K562 (cell line): ENCODE measurements around the gene DUSP19. TPM values are rescaled to one million over a fixed set of nuclear protein-coding genes. Genes with fewer than 3 reads are reported as not detected.

ENCODE experiments used
- ATAC-seq: fragments of 200-7000 bp; cut with Tn5 transposase; 3 replicates; pipeline ENCODE4 v1.9.1; 2020; ENCODE audit warnings: moderate library complexity
- BruUV-seq: library from RNA; stranded (reverse); fragments of 400-500 nt; replicated peaks from 2 replicates; lab custom pipeline; 2021; lab: Mats Ljungman, UMichigan
- CTCF ChIA-PET: fragments of 300-600 bp; formaldehyde crosslinking; extraction: SDS; loops from one replicate; lab custom pipeline; 2021; ENCODE audit warnings: low intra/inter-chr PET ratio; lab: Yijun Ruan, JAX
- POLR2A ChIA-PET: fragments of 300-600, 350-650 bp; sonication (Branson Sonifier 250); formaldehyde crosslinking; extraction: SDS; loops from one replicate; lab custom pipeline; 2021; ENCODE audit warnings: antibody characterized with exemption, inconsistent platforms; lab: Yijun Ruan, JAX
- DNase-seq, 4 experiments: peaks; one replicate each; pipeline versions ENCODE4 v3.0.0 to v3.0.0-alpha.2; 2011 to 2018; ENCODE audit warnings: low spot score in 3 of 4, mixed read lengths in 3 of 4; ENCODE audit errors: extremely low read depth in 1 of 4
- FAIRE-seq: peaks from 2 replicates; lab custom pipeline; 2011; peaks lifted over from hg19 to GRCh38; lab: Jason Lieb, UNC
- H2AFZ ChIP-seq: 2 replicates; pipeline ENCODE4 v1.6.0; 2011; ENCODE audit warnings: low read depth, low read length, control low read depth, inconsistent platforms
- H3K27ac ChIP-seq: fragments of 200-600 bp; 3 replicates; pipeline ENCODE4 v1.8.0; 2011; ENCODE audit warnings: low read depth, mild to moderate bottlenecking, control low read depth, inconsistent platforms, low read length, moderate library complexity, mixed read lengths; ENCODE audit errors: extremely low read depth
- H3K27me3 ChIP-seq, 2 experiments: fragments of 300-600 bp in 1 of 2; 2 replicates in 1 of 2; 3 replicates in 1 of 2; pipeline versions ENCODE4 v1.6.0 to v1.8.0; 2011; ENCODE audit warnings: inconsistent platforms in 2 of 2, low read length in 2 of 2, mild to moderate bottlenecking in 1 of 2, mixed read lengths in 1 of 2, moderate library complexity in 1 of 2; ENCODE audit not compliant: control insufficient read depth in 2 of 2, insufficient read depth in 2 of 2
- H3K36me3 ChIP-seq: fragments of 300-600 bp; 3 replicates; pipeline ENCODE4 v1.8.0; 2011; ENCODE audit warnings: mild to moderate bottlenecking, low read length, inconsistent platforms; ENCODE audit not compliant: control insufficient read depth, insufficient read depth
- H3K4me1 ChIP-seq, 2 experiments: fragments of 200-600 bp in 1 of 2; replicated peaks in 1 of 2; 2 replicates in 1 of 2; 3 replicates in 1 of 2; pipeline versions ENCODE4 v1.5.1 to v1.8.0; 2011; ENCODE audit warnings: inconsistent platforms in 2 of 2, low read length in 2 of 2, mild to moderate bottlenecking in 1 of 2, mixed read lengths in 1 of 2, moderate library complexity in 1 of 2; ENCODE audit not compliant: control insufficient read depth in 2 of 2, insufficient read depth in 2 of 2
- H3K4me2 ChIP-seq: 2 replicates; pipeline ENCODE4 v1.6.1; 2011; ENCODE audit warnings: low read length, control low read depth, inconsistent platforms, mixed read lengths; ENCODE audit not compliant: insufficient read depth
- H3K4me3 ChIP-seq: fragments of 200-600 bp; sonication (generic), shearing (Covaris generic); 2 replicates; pipeline ENCODE4 v1.5.1; 2016; ENCODE audit warnings: control low read depth, inconsistent platforms
- H3K79me2 ChIP-seq: fragments of 200-600 bp; 3 replicates; pipeline ENCODE4 v1.8.0; 2011; ENCODE audit warnings: low read length, inconsistent platforms; ENCODE audit not compliant: control insufficient read depth, insufficient read depth
- H3K9ac ChIP-seq, 2 experiments: 2 replicates each; pipeline versions ENCODE4 v1.6.0 to v1.6.1; 2011; ENCODE audit warnings: low read depth in 2 of 2, low read length in 2 of 2, control low read depth in 1 of 2, inconsistent platforms in 1 of 2, mild to moderate bottlenecking in 1 of 2, mixed read lengths in 1 of 2; ENCODE audit not compliant: insufficient read depth in 1 of 2
- H3K9me1 ChIP-seq: one replicate; pipeline ENCODE4 v1.6.0; 2011; ENCODE audit warnings: inconsistent platforms, mild to moderate bottlenecking, low read length, moderate library complexity; ENCODE audit not compliant: control insufficient read depth, insufficient read depth
- H3K9me3 ChIP-seq: replicated peaks from 2 replicates; pipeline ENCODE4 v1.5.1; 2011; ENCODE audit warnings: low read depth, low read length, inconsistent platforms; ENCODE audit not compliant: control insufficient read depth, insufficient read depth
- H4K20me1 ChIP-seq: replicated peaks from 2 replicates; pipeline ENCODE4 v1.6.1; 2011; ENCODE audit warnings: low read length, inconsistent platforms, mixed read lengths; ENCODE audit not compliant: control insufficient read depth, insufficient read depth
- ARNT ChIP-seq, 2 experiments: fragments of 450-650 bp; IDR thresholded peaks; 2 replicates each; pipeline ENCODE4 v1.6.1; 2016; ENCODE audit warnings: mild to moderate bottlenecking in 1 of 2
- BRD4 ChIP-seq: fragments of 200-600 bp; sonication (generic); IDR thresholded peaks from 2 replicates; pipeline ENCODE4 v1.6.1; 2017; ENCODE audit warnings: inconsistent platforms
- EGR1 ChIP-seq: fragments of 450-650 bp; conservative IDR thresholded peaks from 2 replicates; pipeline ENCODE4 v1.6.1; 2017; ENCODE audit warnings: mild to moderate bottlenecking
- ERF ChIP-seq: fragments of 450-650 bp; formaldehyde crosslinking; IDR thresholded peaks from 2 replicates; pipeline ENCODE4 v1.4.0; 2020; ENCODE audit warnings: mild to moderate bottlenecking, mixed read lengths
- MYBL2 ChIP-seq, 2 experiments: fragments of 450-650 bp in 1 of 2; sonication (generic) in 1 of 2; formaldehyde crosslinking in 1 of 2; IDR thresholded peaks; 2 replicates each; pipeline versions ENCODE4 v1.6.1 to v1.8.1; 2017 to 2022; ENCODE audit warnings: borderline replicate concordance in 1 of 2, inconsistent platforms in 1 of 2, low read depth in 1 of 2, mild to moderate bottlenecking in 1 of 2, missing genetic modification reagents in 1 of 2, moderate library complexity in 1 of 2
- TAF1 ChIP-seq: IDR thresholded peaks from 2 replicates; pipeline ENCODE4 v1.6.1; 2011; ENCODE audit warnings: mild to moderate bottlenecking, low read length, moderate library complexity; ENCODE audit not compliant: insufficient read depth, control insufficient read depth, severe bottlenecking; ENCODE audit errors: extremely low read depth
- ZFP36 ChIP-seq: fragments of 150-350 bp; IDR thresholded peaks from 2 replicates; pipeline ENCODE4 v1.6.1; 2018; ENCODE audit warnings: low read length, low read depth; ENCODE audit not compliant: partially characterized antibody
- ZNF780A ChIP-seq: fragments of 250-450 bp; sonication (Bioruptor Pico); IDR thresholded peaks from 2 replicates; pipeline ENCODE4 v1.5.0; 2021; ENCODE audit warnings: mild to moderate bottlenecking
- WGBS: fragments of 100-300 bp; shearing (Covaris generic); methylation state at CpG from one replicate; pipeline ENCODE4 v1.1.6; 2016; ENCODE audit warnings: low coverage, mixed read lengths; ENCODE audit not compliant: insufficient coverage; ENCODE audit errors: missing lambda C conversion rate; 5-methylcytosine and 5-hydroxymethylcytosine counted together
- in situ Hi-C: fragments of 300-500 bp; cut with MboI; formaldehyde crosslinking; loops from 4 replicates; pipeline ENCODE4 v1.15.0; 2018; ENCODE audit warnings: inconsistent platforms, mixed read lengths
- intact Hi-C: fragments of 100-400 bp; cut with micrococcal nuclease; formaldehyde crosslinking; loops from 2 replicates; pipeline ENCODE4 v1.14.2; 2022
- polyA plus RNA-seq, 8 experiments: library from polyadenylated mRNA; depleted of rRNA in 4 of 8; stranded (reverse) in 5 of 8; unstranded in 3 of 8; fragments of >200 nt; fragmentation: Nextera tagmentation in 2 of 8; fragmentation: Illumina TruSeq in 1 of 8; extraction: Ambion mirVana in 2 of 8; extraction: Trizol in 1 of 8; gene quantifications; 2 replicates each; pipeline versions ENCODE4 v1.2.1 to v1.2.3, GENCODE V29; 2011 to 2014; ENCODE audit warnings: inconsistent platforms in 1 of 8, missing spikeins in 1 of 8
- total RNA-seq, 7 experiments: library from RNA; depleted of rRNA in 6 of 7; stranded (reverse); fragments of >200 nt in 6 of 7; fragmentation: Illumina TruSeq in 2 of 7; extraction: Trizol in 2 of 7; gene quantifications; 2 replicates each; pipeline versions ENCODE4 v1.2.1 to v1.2.3, GENCODE V29; 2011 to 2021; ENCODE audit warnings: low replicate concordance in 1 of 7
- TF ChIP-seq, protein P1 (sequence below): fragments of 450-650 bp; IDR thresholded peaks from 2 replicates; pipeline ENCODE4 v1.6.1; 2016; ENCODE audit warnings: low read depth
- TF ChIP-seq, protein P2 (sequence below): fragments of 450-650 bp; formaldehyde crosslinking; IDR thresholded peaks from 2 replicates; pipeline ENCODE4 v1.4.0; 2022; ENCODE audit warnings: mild to moderate bottlenecking, moderate library complexity

Gene DUSP19
- total and polyA plus RNA-seq, 9 of the 15 experiments (the other 6 are each of a cell fraction or from before 2014, with no cell fraction given): 1.6 to 6.3 (median 3.1) TPM

DNA sequence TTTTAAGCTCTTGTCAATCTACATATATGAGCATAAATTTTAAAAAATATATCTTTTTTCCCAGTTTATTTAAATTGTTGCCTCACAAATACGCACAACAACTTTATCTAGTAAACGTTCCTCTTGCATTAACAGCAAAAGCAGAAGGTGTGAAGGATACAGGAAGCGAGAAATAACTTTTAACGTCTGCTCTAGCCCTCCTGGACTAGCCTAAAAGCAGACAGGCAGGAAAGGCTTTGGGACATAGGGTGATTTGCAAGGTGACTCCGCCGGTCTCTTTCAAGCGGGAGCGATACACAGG is 434 bp upstream of the DUSP19 start:
- FAIRE-seq: no peak
- H4K20me1 ChIP-seq: no peaks in the 10 kb centered on the region
- peaks cover 0 to 13% of the 10 kb centered on the region in 2 experiments; a peak in 2 of 5 replicates for H3K4me1 ChIP-seq
- no peaks in the 10 kb centered on the region for H3K27me3 ChIP-seq
- no peaks in the 10 kb centered on the region for H3K9me3 ChIP-seq
- H3K36me3 ChIP-seq: no peaks in the 10 kb centered on the region
- in situ Hi-C loops (no loop called here), intact Hi-C loops (loop anchor here (1.0 kb wide), 2 partner anchors 40 to 46 kb away; partner anchors contain the start of genes NCKAP1 and NUP35)
- H3K79me2 ChIP-seq: peaks cover 6% of the 10 kb centered on the region; the same call in 2 of the 3 replicates
- no peak for DNase-seq
- ATAC-seq: peak; percentile 77
- peak overlapping the region; percentile 94 for H3K4me2 ChIP-seq
- WGBS: 8% methylated on average over 8 of the region's 8 CpGs
- ChIA-PET CTCF (no interaction called here), POLR2A (interaction anchor here (0.7 to 1.0 kb wide), 3 partner anchors 22 to 46 kb away, joined by 3 read pairs; no protein-coding TSS in a partner anchor)
- BruUV-seq: TSS peak; percentile 99
- H3K9me1 ChIP-seq: no peaks in the 10 kb centered on the region
- H2AFZ ChIP-seq: peak overlapping the region; percentile 94
- peak overlapping the region; percentile 58 for H3K4me3 ChIP-seq
- peak overlapping the region; percentile 68 for H3K27ac ChIP-seq
- H3K9ac ChIP-seq: peak overlapping the region; percentile 72 to 88; a peak in 3 of 4 replicates
- TF ChIP-seq, protein P1, sequence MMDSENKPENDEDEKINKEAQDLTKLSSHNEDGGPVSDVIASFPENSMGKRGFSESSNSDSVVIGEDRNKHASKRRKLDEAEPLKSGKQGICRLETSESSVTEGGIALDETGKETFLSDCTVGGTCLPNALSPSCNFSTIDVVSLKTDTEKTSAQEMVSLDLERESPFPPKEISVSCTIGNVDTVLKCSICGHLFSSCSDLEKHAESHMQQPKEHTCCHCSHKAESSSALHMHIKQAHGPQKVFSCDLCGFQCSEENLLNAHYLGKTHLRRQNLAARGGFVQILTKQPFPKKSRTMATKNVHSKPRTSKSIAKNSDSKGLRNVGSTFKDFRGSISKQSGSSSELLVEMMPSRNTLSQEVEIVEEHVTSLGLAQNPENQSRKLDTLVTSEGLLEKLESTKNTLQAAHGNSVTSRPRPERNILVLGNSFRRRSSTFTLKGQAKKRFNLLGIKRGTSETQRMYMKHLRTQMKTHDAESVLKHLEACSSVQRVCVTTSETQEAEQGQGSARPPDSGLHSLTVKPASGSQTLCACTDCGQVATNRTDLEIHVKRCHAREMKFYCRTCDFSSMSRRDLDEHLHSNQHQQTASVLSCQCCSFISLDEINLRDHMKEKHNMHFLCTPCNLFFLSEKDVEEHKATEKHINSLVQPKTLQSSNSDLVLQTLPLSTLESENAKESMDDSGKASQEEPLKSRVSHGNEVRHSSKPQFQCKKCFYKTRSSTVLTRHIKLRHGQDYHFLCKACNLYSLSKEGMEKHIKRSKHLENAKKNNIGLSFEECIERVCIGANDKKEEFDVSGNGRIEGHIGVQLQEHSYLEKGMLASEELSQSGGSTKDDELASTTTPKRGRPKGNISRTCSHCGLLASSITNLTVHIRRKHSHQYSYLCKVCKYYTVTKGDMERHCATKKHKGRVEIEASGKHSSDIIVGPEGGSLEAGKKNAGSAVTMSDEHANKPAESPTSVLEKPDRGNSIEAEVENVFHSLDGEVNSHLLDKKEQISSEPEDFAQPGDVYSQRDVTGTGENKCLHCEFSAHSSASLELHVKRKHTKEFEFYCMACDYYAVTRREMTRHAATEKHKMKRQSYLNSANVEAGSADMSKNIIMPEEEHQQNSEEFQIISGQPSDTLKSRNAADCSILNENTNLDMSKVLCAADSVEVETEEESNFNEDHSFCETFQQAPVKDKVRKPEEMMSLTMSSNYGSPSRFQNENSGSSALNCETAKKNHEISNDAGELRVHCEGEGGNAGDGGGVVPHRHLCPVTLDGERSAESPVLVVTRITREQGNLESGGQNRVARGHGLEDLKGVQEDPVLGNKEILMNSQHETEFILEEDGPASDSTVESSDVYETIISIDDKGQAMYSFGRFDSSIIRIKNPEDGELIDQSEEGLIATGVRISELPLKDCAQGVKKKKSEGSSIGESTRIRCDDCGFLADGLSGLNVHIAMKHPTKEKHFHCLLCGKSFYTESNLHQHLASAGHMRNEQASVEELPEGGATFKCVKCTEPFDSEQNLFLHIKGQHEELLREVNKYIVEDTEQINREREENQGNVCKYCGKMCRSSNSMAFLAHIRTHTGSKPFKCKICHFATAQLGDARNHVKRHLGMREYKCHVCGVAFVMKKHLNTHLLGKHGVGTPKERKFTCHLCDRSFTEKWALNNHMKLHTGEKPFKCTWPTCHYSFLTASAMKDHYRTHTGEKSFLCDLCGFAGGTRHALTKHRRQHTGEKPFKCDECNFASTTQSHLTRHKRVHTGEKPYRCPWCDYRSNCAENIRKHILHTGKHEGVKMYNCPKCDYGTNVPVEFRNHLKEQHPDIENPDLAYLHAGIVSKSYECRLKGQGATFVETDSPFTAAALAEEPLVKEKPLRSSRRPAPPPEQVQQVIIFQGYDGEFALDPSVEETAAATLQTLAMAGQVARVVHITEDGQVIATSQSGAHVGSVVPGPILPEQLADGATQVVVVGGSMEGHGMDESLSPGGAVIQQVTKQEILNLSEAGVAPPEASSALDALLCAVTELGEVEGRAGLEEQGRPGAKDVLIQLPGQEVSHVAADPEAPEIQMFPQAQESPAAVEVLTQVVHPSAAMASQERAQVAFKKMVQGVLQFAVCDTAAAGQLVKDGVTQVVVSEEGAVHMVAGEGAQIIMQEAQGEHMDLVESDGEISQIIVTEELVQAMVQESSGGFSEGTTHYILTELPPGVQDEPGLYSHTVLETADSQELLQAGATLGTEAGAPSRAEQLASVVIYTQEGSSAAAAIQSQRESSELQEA: peak; percentile 57; the same call in 1 of the 2 replicates
- peak; percentile 77 for TF ChIP-seq ZFP36
- TF ChIP-seq BRD4: peak; percentile 14; the same call in 1 of the 2 replicates
- TF ChIP-seq, protein P2, sequence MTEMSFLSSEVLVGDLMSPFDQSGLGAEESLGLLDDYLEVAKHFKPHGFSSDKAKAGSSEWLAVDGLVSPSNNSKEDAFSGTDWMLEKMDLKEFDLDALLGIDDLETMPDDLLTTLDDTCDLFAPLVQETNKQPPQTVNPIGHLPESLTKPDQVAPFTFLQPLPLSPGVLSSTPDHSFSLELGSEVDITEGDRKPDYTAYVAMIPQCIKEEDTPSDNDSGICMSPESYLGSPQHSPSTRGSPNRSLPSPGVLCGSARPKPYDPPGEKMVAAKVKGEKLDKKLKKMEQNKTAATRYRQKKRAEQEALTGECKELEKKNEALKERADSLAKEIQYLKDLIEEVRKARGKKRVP: 0 out of 2 replicates have a peak, but pooled peaks have one; percentile 12
- 0 out of 4 replicates have a peak, but pooled peaks of 1 of the 2 experiments have one; percentile 18 for TF ChIP-seq ARNT (IDR thresholded peaks at IDR 0.05)
- TF ChIP-seq TAF1: no peak
- no peak for TF ChIP-seq ZNF780A (CRISPR knock-in tag)
- TF ChIP-seq EGR1: no peak
- no peak for TF ChIP-seq MYBL2 (IDR thresholded peaks at IDR 0.05; ENCODE audit: low read depth)
- no peak for TF ChIP-seq MYBL2 (CRISPR knock-in tag; IDR thresholded peaks at IDR 0.05; ENCODE audit: borderline replicate concordance)
- 0 out of 2 replicates have a peak, but pooled peaks have one; percentile 59 for TF ChIP-seq ERF (CRISPR knock-in tag)
